ENCODE data around the gene GRID2.
"Not testable (repeated sequence)": the region's sequence is repeated elsewhere in the genome, so short reads cannot be mapped to it uniquely, and the experiment has no call there.

The GRID2 gene

DNA sequence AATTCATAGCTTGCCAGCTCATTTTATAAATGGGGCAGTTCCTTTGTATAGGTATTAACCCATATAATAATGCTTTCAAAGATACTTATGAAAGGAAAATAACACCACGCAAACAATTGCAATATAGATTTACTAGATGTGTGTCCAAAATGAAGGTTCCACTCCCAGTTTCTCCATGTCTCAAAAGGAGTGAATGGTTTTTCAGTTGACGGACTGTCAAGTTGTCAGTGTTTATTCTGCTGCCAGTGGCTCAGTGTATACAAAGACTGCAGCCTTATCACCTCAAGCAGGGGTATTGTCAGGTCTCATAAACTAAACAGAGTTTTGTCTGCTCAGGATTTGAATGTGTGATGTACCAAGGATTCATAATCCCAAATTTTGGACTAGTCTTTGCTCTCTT lies 939.5 kb downstream of the GRID2 start:
- no peak overlapping the region for H3K4me3 ChIP-seq
- in situ Hi-C loops (cut with MboI; ENCODE audit: low sequenced_read_pairs): no loop called here
- H3K4me1 ChIP-seq: no peaks in the 10 kb centered on the region
- H3K27me3 ChIP-seq (ENCODE audit: low read depth): no peaks in the 10 kb centered on the region; the same call in 1 of the 2 replicates
- DNase-seq (ENCODE audit: low spot score in 2 of 2): no peak
- H3K9me3 ChIP-seq: no peaks in the 10 kb centered on the region
- H3K36me3 ChIP-seq (replicated peaks): no peaks in the 10 kb centered on the region

GRCh38 chr4:93261207-93261606 lies 957.4 kb downstream of the GRID2 start:
- H3K9me3 ChIP-seq: no peaks in the 10 kb centered on the region

GRCh38 chr4:93263166-93263565 lies 959.4 kb downstream of the GRID2 start:
- in situ Hi-C loops (cut with MboI; ENCODE audit: low sequenced_read_pairs): no loop called here
- no peaks in the 10 kb centered on the region for H3K36me3 ChIP-seq (replicated peaks)
- H3K4me1 ChIP-seq: no peaks in the 10 kb centered on the region
- no peaks in the 10 kb centered on the region for H3K27me3 ChIP-seq (ENCODE audit: low read depth)
- H3K4me3 ChIP-seq: no peak overlapping the region
- H3K9me3 ChIP-seq: no peaks in the 10 kb centered on the region
- DNase-seq (ENCODE audit: low spot score in 2 of 2): no peak

More at GRCh38 chr4:93261207-93261606, 957.4 kb downstream of the GRID2 start:
- no peak overlapping the region for H3K4me3 ChIP-seq
- DNase-seq (ENCODE audit: low spot score in 2 of 2): no peak
- H3K36me3 ChIP-seq (replicated peaks): no peaks in the 10 kb centered on the region
- no peaks in the 10 kb centered on the region for H3K27me3 ChIP-seq (ENCODE audit: low read depth)
- in situ Hi-C loops (cut with MboI; ENCODE audit: low sequenced_read_pairs): no loop called here
- H3K4me1 ChIP-seq: no peaks in the 10 kb centered on the region

DNA sequence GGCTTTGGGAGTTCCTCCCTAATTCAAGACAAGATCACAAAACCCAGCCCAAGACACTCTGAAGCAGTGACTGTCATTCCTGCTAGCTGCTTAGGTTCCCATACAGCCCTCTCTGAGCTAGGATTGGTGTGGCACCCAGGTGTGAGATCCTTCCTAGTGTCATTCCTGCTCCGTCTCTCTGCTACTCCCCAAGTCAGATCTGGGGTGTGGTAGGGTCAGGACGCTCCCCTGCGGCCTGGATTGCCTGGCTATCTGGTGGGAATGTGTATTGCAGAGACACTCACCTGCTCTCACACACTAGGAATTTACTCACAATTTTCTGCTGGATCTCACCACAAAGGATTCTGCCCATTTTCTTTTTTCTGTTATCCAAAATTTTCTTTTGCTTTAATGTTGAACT lies 964.0 kb downstream of the GRID2 start:
- H3K4me3 ChIP-seq: no peak overlapping the region
- H3K36me3 ChIP-seq (replicated peaks): no peaks in the 10 kb centered on the region
- no peaks in the 10 kb centered on the region for H3K4me1 ChIP-seq
- in situ Hi-C loops (cut with MboI; ENCODE audit: low sequenced_read_pairs): no loop called here
- DNase-seq (ENCODE audit: low spot score in 2 of 2): no peak
- no peaks in the 10 kb centered on the region for H3K27me3 ChIP-seq (ENCODE audit: low read depth)
- no peaks in the 10 kb centered on the region for H3K9me3 ChIP-seq

DNA sequence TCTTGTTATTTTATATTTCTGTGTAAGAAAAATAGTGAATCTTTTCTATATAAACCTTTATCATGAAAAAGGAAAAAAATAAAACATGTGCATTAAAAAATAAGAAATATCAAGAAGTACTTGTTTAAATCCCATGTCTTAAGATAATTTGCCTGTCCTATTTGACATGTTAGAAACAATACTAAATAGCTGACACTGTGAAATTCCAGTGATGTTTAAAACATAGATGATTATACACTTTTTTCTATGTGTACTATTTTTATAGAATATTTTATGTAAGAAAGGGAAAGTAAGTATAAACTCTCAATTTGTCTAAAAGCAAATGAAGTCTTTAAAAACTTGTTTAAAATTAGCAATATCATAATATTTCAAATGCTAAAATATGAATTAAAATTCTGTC lies 981.6 kb downstream of the GRID2 start:
- Histone ChIP-seq H3K36me3 (replicated peaks) (no peaks in the 10 kb centered on the region), H3K4me1 (no peaks in the 10 kb centered on the region), H3K4me3 (no peak overlapping the region), H3K9me3 (no peaks in the 10 kb centered on the region), H3K27me3 (ENCODE audit: low read depth) (no peaks in the 10 kb centered on the region)
- in situ Hi-C loops (cut with MboI; ENCODE audit: low sequenced_read_pairs): no loop called here
- DNase-seq (ENCODE audit: low spot score in 2 of 2): no peak

GRCh38 chr4:93289241-93289640 lies 985.5 kb downstream of the GRID2 start:
- no peak for DNase-seq (ENCODE audit: low spot score in 2 of 2)
- H3K4me3 ChIP-seq: no peak overlapping the region
- no peaks in the 10 kb centered on the region for H3K36me3 ChIP-seq (replicated peaks)
- in situ Hi-C loops (cut with MboI; ENCODE audit: low sequenced_read_pairs): no loop called here
- no peaks in the 10 kb centered on the region for H3K4me1 ChIP-seq
- H3K27me3 ChIP-seq (ENCODE audit: low read depth): no peaks in the 10 kb centered on the region
- no peaks in the 10 kb centered on the region for H3K9me3 ChIP-seq

GRCh38 chr4:93289831-93290230 lies 986.1 kb downstream of the GRID2 start:
- no peaks in the 10 kb centered on the region for H3K36me3 ChIP-seq (replicated peaks)
- no peaks in the 10 kb centered on the region for H3K4me1 ChIP-seq
- in situ Hi-C loops (cut with MboI; ENCODE audit: low sequenced_read_pairs): no loop called here
- no peaks in the 10 kb centered on the region for H3K9me3 ChIP-seq
- no peaks in the 10 kb centered on the region for H3K27me3 ChIP-seq (ENCODE audit: low read depth)
- DNase-seq (ENCODE audit: low spot score in 2 of 2): no peak
- no peak overlapping the region for H3K4me3 ChIP-seq

DNA sequence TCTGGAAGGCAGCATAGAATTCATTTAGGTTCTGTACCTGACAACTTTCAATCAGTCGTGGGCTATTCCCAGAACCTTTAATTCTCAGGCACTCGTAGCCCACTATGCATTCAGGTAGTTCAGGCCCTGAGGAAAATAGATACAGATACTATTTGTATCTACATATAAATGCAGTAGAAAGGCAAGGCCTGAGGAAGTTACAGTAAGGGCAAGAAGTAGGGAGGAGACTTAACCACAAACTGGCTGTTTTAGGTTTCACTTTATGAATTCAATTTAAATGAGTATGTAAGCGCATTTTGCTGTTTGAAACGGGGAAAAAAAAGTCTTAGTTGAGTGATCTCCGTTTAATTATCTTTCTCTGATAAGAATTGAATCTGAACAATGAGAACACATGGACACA lies 995.4 kb downstream of the GRID2 start:
- Histone ChIP-seq H3K9me3 (no peaks in the 10 kb centered on the region), H3K27me3 (ENCODE audit: low read depth) (no peaks in the 10 kb centered on the region), H3K4me3 (no peak overlapping the region), H3K36me3 (replicated peaks) (no peaks in the 10 kb centered on the region), H3K4me1 (no peaks in the 10 kb centered on the region)
- DNase-seq (ENCODE audit: low spot score in 2 of 2): no peak
- in situ Hi-C loops (cut with MboI; ENCODE audit: low sequenced_read_pairs): no loop called here

- in situ Hi-C loops (cut with MboI; ENCODE audit: low sequenced_read_pairs); DNase-seq (ENCODE audit: low spot score in 2 of 2): not testable (repeated sequence)
Measured at GRCh38 chr4:93300780-93301555, 997.2 kb downstream of the GRID2 start.

DNA sequence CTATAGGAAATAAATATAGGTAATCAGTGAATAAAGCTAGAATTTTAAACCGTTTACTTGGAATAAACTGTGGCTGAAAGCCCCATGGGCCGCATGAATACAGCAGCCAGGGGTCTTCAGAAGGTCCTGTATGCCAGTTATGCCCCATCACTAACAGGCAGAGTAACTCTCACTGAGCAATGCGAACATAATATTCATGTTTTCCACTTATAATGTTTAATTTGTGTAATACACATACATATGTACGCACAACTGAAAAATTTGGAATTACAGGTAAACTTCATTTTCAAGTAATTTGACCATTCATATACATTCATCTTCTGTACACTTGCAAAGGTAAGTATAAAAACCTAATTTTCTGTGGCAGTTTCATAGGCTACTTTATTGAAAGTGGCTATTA lies 998.5 kb downstream of the GRID2 start:
- no peak for DNase-seq (ENCODE audit: low spot score in 2 of 2)
- in situ Hi-C loops (cut with MboI; ENCODE audit: low sequenced_read_pairs): no loop called here

More at GRCh38 chr4:93300780-93301555, 997.2 kb downstream of the GRID2 start:
- not testable (repeated sequence) for H3K27me3 ChIP-seq (ENCODE audit: low read depth); H3K36me3 ChIP-seq (replicated peaks); H3K4me3 ChIP-seq; H3K4me1 ChIP-seq; H3K9me3 ChIP-seq

DNA sequence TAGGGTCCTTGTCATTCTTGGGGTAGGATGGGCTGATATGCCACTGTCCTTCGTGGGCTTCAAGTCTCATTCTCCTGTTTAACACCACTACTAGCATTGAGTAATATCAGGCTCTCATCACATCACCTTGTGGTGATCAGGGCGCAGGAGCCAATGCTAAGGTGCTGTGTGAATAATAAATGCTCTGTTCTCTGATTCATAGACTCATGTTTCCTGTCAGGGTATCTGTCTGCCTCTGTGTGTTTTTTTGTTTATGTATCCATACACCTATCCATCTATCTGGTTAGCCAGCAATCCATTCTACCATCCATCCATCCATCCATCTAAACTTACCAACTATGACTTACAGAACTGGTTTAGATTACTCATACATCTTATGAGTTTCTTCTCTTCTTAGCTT lies 999.7 kb downstream of the GRID2 start:
- in situ Hi-C loops (cut with MboI; ENCODE audit: low sequenced_read_pairs): no loop called here
- H3K4me3 ChIP-seq: no peak overlapping the region
- no peak for DNase-seq (ENCODE audit: low spot score in 2 of 2)
- no peaks in the 10 kb centered on the region for H3K36me3 ChIP-seq (replicated peaks)
- no peaks in the 10 kb centered on the region for H3K9me3 ChIP-seq
- no peaks in the 10 kb centered on the region for H3K27me3 ChIP-seq (ENCODE audit: low read depth)
- H3K4me1 ChIP-seq: no peaks in the 10 kb centered on the region

More for the DNA sequence above, 998.5 kb downstream of the GRID2 start:
- Histone ChIP-seq H3K36me3 (replicated peaks) (no peaks in the 10 kb centered on the region), H3K4me1 (no peaks in the 10 kb centered on the region), H3K9me3 (no peaks in the 10 kb centered on the region), H3K4me3 (no peak overlapping the region), H3K27me3 (ENCODE audit: low read depth) (no peaks in the 10 kb centered on the region)

GRCh38 chr4:93312299-93312698 lies 1008.5 kb downstream of the GRID2 start:
- H3K4me1 ChIP-seq: peaks cover 6% of the 10 kb centered on the region
- in situ Hi-C loops (cut with MboI; ENCODE audit: low sequenced_read_pairs): no loop called here
- no peak overlapping the region for H3K4me3 ChIP-seq
- DNase-seq (ENCODE audit: low spot score in 2 of 2): no peak
- H3K27me3 ChIP-seq (ENCODE audit: low read depth): no peaks in the 10 kb centered on the region; the same call in 1 of the 2 replicates
- no peaks in the 10 kb centered on the region for H3K9me3 ChIP-seq
- no peaks in the 10 kb centered on the region for H3K36me3 ChIP-seq (replicated peaks)

DNA sequence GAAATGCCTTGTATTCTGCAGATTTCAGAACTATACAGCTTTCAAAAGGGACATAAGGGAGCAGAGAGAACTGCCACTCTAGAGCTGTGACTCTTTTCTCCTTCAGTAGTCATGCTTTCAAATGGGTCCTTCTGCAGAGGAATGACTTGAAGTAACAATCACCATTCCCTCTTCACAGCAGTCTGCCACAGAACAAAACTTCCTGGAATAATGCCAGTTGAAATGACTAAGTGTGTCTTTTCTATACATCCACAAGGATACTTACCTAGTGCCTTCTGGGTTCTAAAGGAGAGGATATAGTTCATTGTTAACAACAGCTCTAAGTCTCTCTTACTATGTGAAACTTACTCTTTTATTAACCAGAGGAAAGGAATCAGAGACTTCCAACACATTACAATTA lies 1009.4 kb downstream of the GRID2 start:
- no peak for DNase-seq (ENCODE audit: low spot score in 2 of 2)
- H3K36me3 ChIP-seq (replicated peaks): no peaks in the 10 kb centered on the region
- H3K4me3 ChIP-seq: no peak overlapping the region
- H3K9me3 ChIP-seq: no peaks in the 10 kb centered on the region
- peaks cover 6% of the 10 kb centered on the region for H3K4me1 ChIP-seq
- peaks cover 3% of the 10 kb centered on the region; the same call in 1 of the 2 replicates for H3K27me3 ChIP-seq (ENCODE audit: low read depth)
- in situ Hi-C loops (cut with MboI; ENCODE audit: low sequenced_read_pairs): no loop called here

DNA sequence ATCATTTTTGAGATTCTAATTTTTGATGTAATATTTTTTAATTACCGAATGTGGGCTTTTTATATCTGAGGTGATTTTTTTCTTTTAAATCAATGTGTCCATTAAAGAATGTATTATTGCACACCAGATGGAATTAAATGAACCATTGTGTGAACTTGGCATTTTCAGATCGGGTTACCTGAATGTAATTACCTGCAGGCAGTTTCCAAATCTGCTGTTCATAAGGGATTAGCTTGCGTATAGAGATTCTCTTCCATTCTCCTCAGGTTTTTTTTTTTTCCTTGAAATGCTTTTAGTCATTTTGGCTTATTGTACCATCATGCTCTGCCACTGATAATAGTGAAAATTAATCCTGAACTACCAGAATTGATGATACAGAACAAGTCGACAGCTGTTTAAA lies 1013.3 kb downstream of the GRID2 start:
- DNase-seq (ENCODE audit: low spot score in 2 of 2): no peak
- in situ Hi-C loops (cut with MboI; ENCODE audit: low sequenced_read_pairs): no loop called here
- no peaks in the 10 kb centered on the region for H3K9me3 ChIP-seq
- H3K36me3 ChIP-seq (replicated peaks): no peaks in the 10 kb centered on the region
- peaks cover 6% of the 10 kb centered on the region for H3K27me3 ChIP-seq (ENCODE audit: low read depth)
- no peak overlapping the region for H3K4me3 ChIP-seq
- H3K4me1 ChIP-seq: peaks cover 6% of the 10 kb centered on the region

DNA sequence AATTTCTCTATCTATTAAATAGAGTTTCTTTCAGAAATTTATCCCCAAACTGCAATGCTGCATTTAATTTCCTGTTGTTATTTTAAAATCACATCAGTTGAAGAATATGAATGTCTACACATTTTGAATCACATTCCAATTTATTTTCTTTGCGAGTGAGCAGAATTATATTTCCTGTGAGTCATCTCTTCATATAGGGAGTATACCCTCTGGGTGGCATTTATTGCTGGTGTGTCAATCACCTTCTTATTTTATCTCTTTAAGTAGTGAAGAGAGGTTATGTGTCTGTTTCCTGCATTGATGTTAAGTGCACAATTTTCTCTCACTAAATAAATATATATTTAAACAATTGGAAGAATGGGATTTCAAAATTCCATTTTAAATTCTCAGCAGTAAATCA lies 1013.8 kb downstream of the GRID2 start:
- Histone ChIP-seq H3K4me1 (peaks cover 6% of the 10 kb centered on the region), H3K4me3 (no peak overlapping the region), H3K9me3 (no peaks in the 10 kb centered on the region), H3K27me3 (ENCODE audit: low read depth) (peaks cover 6% of the 10 kb centered on the region), H3K36me3 (replicated peaks) (no peaks in the 10 kb centered on the region)
- in situ Hi-C loops (cut with MboI; ENCODE audit: low sequenced_read_pairs): no loop called here
- no peak for DNase-seq (ENCODE audit: low spot score in 2 of 2)

Data from HAP-1 (cell line).